Subcutaneous adipose tissue (tissue), 4 donors: ENCODE results near the gene C11orf54. TPM values are rescaled to one million over a fixed set of nuclear protein-coding genes. Genes with fewer than 3 reads are reported as not detected.

Experiments
- total RNA-seq, 4 donors: library from RNA; depleted of rRNA; stranded (reverse); fragments of >200 nt; gene quantifications; one replicate each; pipeline ENCODE4 v1.1.0, GENCODE V29; 2016
- TF ChIP-seq, protein P1 (sequence below): fragments of 450-650 bp; IDR thresholded peaks from one replicate; pipeline ENCODE4 v1.5.1; 2016; ENCODE audit warnings: low read depth, mild to moderate bottlenecking, control low read depth, antibody characterized with exemption, moderate library complexity

C11orf54 gene
- total RNA-seq, 4 donors from 2014 or later, result 42.2 to 58.6 (median 50.5) TPM

DNA sequence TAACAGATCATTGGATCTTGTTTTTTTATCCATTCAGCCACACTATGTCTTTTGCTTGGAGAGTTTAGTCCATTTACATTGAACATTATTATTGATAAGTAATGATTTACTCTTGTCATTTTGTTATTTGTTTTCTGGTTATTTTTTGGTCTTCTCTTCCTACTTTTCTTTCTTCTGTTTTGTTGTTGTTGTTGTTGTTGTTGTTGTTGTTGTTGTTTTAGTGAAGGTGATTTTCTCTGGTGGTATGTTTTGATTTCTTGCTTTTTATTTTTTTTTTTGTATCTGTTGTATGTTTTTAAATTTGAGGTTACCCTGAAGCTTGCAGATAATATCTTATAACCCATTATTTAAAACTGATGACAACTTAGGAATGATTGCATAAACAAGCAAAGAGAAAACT is 28.8 kb upstream of the C11orf54 start:
- TF ChIP-seq, protein P1, sequence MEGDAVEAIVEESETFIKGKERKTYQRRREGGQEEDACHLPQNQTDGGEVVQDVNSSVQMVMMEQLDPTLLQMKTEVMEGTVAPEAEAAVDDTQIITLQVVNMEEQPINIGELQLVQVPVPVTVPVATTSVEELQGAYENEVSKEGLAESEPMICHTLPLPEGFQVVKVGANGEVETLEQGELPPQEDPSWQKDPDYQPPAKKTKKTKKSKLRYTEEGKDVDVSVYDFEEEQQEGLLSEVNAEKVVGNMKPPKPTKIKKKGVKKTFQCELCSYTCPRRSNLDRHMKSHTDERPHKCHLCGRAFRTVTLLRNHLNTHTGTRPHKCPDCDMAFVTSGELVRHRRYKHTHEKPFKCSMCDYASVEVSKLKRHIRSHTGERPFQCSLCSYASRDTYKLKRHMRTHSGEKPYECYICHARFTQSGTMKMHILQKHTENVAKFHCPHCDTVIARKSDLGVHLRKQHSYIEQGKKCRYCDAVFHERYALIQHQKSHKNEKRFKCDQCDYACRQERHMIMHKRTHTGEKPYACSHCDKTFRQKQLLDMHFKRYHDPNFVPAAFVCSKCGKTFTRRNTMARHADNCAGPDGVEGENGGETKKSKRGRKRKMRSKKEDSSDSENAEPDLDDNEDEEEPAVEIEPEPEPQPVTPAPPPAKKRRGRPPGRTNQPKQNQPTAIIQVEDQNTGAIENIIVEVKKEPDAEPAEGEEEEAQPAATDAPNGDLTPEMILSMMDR, result no peak

DNA sequence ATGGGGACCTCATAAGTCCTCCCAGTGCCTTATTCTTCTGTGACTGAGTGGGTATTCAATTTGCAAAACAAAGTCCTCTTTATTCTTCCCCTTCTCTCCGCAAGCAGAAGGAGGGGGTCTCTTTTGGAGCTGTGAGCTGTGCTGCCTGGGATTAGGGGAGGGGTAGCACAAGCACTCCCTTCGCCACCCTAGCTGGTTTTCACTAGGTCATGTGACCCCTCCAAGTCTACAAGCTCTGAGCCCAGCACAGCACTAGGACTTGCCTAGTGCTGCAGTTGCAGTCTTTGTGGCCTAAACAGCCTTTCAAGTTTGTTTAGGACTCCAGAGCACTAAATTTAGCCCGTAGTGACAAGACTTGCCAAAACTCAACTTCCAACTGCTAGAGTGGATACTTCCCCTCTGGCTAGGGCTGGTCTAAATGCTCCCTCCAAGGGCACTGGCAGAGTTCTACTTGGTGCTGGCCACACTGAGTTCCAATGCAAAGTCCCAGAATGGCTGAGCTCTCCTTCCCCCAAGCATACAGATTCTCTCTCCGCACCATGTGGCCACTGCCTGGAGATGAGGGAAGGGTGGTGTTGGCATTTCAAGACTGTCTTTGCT is 25.6 kb upstream of the C11orf54 start:
- TF ChIP-seq, protein P1, result no peak

DNA sequence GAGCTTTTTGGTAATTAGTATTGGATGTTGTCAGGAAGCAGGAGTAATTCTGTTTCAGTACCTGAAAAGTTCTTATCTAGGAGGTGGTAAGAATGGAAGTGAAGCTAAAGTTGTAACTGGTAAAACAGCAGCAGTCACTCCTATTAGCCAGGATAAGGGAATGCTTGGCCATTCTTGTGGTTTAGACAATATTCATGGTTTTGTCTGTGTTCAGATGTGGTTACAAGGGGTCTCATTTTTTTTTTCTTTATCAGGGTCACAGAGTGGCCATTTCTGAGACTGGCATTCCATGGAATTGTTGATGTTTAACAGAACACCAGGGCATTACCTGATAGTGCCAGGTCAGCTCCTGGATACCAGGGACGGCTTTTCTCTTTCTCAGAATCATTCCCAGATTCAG is 24.0 kb upstream of the C11orf54 start:
- TF ChIP-seq, protein P1, result no peak

DNA sequence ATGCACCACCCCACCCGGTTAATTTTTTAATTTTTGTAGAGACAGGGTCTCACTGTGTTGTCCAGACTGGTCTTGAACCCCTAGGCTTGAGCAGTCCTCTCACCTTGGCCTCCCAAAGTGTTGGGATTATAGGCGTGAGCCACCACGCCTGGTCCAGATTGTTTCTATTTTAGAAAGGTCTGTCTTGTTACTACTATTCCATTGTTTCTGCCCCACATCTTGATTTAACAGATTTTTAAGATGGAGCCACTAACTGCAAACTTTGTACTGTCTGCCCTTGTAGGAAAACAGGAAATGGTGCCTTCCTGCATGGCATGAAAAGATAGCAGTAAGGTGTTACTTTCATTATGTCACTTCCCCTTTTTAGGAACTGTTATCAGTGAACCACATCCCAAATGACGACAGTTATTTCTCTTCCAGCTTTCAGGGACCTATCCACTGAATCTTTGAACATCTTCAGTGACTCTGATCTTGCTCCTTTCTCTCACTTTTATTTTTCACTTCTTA is 23.4 kb upstream of the C11orf54 start:
- TF ChIP-seq, protein P1, result no peak

DNA sequence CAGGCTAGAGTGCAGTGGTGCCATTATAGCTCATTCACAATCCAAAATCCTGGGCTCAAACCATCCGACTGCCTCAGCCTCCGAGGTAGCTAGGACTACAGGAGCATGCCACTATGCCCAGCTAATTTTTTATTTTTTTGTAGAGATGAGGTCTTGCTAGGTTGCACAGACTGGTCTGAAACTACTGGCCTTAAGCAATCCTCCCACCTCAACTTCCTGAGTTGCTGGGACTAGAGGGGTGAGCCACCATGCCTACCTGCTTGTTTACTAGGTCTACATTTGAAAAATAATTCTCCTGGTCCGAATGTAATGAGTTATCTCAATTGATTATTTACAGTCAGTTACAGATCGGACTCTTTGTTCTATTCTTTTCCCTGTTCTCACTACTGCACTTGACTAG is 22.2 kb upstream of the C11orf54 start:
- TF ChIP-seq, protein P1, result no peak

DNA sequence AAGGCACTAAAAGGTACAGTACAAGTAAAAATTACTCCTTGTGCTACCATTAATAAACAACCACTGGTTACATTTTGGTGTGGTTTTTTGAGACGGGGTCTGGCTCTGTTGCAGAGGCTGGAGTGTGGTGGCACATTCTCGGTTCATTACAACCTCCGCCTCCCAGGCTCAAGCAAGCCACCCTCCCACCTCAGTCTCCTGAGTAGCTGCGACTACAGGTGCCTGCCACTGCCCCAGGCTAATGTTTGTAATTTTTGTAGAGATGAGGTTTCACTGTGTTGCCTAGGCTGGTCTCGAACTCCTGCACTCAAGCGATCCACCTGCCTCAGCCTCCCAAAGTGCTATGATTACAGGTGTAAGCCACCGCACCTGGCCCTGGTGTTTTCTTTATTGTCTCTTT is 20.9 kb upstream of the C11orf54 start:
- TF ChIP-seq, protein P1, result no peak

DNA sequence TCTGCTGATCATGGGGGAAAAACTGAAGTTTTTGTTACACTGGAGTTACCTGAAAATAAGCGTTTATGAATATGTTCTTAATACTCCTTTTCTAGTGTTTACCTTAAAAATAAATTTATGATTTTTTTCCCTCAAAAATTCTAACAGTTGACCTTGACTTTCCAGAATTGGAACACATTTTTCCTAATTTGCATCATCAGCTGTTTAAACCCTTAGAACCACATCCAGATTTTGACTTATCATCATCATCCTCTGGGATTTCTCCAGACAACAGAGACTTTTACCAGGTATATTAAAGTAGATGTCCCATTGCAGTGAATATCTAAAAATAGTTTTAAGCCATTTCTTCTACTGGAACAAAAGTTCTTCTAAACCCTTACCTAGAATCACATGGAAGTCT is 17.4 kb upstream of the C11orf54 start:
- TF ChIP-seq, protein P1, result no peak
